ENCODE data around the gene SLC66A2.
A peak's percentile ranks its signal among the peaks of the same experiment; 100 is the strongest.

DNA sequence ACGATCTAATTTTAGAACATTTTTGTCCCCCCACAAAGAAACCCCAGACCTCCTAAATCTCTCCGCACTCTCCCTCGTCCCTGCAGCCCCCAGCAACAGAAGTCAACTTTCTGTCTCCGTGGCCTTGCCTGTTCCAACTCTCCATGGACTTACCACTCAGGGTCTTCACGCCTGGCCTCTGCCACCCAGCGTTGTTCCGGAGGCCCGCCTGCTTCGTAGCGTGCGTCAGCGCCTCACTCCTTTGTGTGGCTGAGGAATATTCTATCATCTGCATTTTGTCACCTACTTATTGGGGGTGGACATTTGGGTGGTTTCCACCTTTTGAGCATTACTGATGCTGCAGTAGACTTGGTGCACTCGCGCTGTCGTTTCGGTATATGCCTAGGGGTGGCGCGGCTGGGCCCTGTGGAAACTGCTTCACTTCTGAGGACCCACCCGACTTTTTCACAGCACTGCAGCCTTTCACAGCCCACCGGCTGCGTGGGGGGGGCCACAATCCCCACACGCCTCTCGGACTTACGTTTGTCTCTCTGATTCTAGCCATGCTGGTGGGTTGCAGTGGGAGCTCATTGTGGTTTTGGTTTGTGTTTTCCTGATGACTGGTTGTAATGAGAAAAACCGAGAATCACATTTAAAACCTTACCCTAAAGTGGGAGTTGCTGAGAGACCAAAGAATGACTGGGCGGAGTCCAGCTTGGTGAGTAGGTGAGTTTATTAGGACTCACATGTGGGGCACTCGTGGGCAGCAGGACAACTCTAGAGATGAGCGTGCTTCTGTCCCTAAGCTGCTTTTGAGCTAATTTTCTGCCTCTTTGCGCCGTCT is 11.6 kb upstream of the SLC66A2 start:
- TF ChIP-seq, protein P1, sequence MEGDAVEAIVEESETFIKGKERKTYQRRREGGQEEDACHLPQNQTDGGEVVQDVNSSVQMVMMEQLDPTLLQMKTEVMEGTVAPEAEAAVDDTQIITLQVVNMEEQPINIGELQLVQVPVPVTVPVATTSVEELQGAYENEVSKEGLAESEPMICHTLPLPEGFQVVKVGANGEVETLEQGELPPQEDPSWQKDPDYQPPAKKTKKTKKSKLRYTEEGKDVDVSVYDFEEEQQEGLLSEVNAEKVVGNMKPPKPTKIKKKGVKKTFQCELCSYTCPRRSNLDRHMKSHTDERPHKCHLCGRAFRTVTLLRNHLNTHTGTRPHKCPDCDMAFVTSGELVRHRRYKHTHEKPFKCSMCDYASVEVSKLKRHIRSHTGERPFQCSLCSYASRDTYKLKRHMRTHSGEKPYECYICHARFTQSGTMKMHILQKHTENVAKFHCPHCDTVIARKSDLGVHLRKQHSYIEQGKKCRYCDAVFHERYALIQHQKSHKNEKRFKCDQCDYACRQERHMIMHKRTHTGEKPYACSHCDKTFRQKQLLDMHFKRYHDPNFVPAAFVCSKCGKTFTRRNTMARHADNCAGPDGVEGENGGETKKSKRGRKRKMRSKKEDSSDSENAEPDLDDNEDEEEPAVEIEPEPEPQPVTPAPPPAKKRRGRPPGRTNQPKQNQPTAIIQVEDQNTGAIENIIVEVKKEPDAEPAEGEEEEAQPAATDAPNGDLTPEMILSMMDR (IDR thresholded peaks at IDR 0.05; ENCODE audit: low read length), result peak; percentile 73
- no peak for TF ChIP-seq EZH2 (IDR thresholded peaks at IDR 0.05; ENCODE audit: borderline replicate concordance, low read length)
